HG02759 (cell line): ENCODE measurements around the gene COL28A1.
"Not testable (repeated sequence)": the region's sequence is repeated elsewhere in the genome, so short reads cannot be mapped to it uniquely, and the experiment has no call there.

Experiments
- ATAC-seq: cut with Tn5 transposase; IDR thresholded peaks from one replicate; pipeline ENCODE4 v1.9.1; 2021; ENCODE audit warnings: mild to moderate bottlenecking, moderate library complexity; ENCODE audit not compliant: unreplicated experiment

COL28A1 gene

GRCh38 chr7:7477641-7478040, 58.0 kb downstream of the COL28A1 start:
- not testable (repeated sequence) for ATAC-seq

- ATAC-seq: no peak
Measured at GRCh38 chr7:7476381-7476780, 59.3 kb downstream of the COL28A1 start.

- ATAC-seq: no peak
Measured at GRCh38 chr7:7475601-7476000, 60.1 kb downstream of the COL28A1 start.

DNA sequence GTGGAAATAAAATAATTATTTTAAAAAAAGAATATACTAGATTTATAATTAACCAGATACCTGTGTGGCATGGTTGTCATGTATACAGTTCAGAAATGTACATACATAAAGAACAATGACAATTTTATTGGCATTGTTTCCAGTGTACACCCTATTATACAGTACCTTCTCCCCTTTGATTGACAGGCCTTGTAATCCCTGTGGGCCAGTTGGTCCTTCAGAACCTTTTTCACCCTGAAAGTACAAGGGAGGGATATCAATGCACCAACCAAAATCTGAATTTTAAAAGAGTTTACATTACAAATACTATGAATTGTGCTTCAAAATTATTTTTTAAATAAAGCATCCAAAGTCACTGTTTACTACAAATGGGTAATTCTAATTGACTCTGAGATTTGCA, 61.2 kb downstream of the COL28A1 start:
- ATAC-seq: no peak

DNA sequence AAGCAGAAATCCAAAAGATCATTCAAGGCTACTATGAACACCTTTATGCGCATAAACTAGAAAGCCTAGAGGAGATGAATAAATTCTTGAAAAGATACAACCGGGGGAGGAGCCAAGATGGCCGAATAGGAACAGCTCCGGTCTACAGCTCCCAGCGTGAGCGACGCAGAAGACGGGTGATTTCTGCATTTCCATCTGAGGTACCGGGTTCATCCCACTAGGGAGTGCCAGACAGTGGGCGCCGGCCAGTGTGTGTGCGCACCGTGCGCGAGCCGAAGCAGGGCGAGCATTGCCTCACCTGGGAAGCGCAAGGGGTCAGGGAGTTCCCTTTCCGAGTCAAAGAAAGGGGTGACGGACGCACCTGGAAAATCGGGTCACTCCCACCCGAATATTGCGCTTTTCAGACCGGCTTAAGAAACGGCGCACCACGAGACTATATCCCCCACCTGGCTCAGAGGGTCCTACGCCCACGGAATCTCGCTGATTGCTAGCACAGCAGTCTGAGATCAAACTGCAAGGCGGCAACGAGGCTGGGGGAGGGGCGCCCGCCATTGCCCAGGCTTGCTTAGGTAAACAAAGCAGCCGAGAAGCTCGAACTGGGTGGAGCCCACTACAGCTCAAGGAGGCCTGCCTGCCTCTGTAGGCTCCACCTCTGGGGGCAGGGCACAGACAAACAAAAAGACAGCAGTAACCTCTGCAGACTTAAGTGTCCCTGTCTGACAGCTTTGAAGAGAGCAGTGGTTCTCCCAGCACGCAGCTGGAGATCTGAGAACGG, 70.5 kb downstream of the COL28A1 start:
- not testable (repeated sequence) for ATAC-seq

- ATAC-seq: no peak
Measured at GRCh38 chr7:7454000-7454399, 81.7 kb downstream of the COL28A1 start.

DNA sequence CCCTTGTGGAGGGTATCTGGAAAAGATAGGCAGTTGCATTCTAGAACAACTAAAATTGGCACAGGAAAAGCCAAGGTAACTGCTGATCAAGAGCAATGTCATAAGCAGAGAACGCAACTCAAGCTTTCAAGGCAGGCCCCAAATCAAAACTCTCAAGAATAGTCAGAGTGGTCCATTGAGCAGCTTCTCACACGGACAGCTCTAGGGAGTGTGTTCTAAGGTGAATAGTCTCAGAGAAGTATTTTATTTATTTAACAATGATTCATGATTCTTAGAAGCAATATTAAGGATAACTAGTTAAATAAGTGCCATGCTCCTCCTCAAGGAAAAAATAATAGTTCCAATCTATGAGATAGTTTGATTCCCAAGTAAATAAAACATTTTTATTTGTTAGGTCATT, 83.0 kb downstream of the COL28A1 start:
- no peak for ATAC-seq

DNA sequence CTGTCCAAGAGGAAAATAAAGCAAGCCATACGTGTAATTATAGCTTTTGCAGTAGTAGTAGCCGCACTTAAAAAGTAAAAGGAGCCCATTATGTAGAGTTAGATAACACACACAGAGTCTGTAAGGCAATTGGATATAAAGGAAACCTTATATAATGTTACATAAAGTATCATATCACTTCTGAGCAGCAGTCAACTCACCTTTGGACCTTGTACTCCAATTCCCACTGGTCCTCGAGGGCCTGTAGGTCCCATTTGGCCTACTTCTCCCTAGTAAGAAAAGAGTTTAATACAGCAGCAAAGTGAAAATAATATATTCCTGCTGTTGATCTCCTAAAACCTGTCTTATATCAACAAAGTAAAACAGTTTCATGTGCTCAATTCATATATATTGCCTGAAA, 83.6 kb downstream of the COL28A1 start:
- no peak for ATAC-seq

DNA sequence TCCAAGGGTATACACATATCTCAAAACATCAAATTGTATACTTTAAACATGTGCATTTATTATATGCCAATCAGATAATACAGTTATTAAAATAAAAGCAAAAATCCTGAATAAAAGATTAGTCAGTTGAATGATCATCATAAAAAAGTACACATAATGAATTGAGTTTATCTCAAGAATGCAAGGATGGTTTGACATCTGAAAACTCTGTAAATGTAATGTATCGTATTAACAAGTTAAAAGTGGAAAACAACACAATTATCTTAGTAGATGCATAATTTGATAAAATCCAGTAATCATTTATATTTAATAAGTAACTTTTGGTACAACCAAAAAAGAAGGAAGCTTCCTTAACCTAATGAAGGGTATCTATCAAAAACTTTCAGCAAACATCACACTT, 86.6 kb downstream of the COL28A1 start:
- no peak for ATAC-seq

GRCh38 chr7:7446616-7447015, 89.1 kb downstream of the COL28A1 start:
- ATAC-seq: no peak

DNA sequence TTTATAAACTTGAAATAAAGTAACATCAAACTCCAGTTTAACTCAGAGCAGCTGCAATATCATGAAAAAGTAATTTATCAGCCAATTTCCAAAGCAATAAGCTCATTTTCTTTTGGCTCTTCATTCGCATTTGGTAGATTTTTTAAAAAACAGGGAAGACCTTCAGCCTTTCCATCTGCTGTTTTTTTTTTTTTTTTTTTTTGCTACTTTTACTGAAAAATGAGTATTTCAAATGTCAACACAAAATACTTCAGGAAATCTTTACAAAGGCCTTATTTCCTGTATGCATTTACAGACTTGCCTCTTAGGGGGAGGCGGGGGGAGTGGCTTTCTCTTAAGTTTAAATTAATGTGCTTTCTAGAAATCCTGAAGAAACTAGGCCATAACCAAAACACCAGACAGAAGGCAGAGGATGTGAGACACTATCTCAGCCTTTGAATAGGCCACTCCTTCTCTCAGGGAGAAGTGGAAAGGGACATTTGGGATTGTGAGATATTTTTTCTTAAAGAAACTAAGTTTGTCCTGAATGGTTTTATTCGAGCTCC, 91.8 kb downstream of the COL28A1 start:
- ATAC-seq: no peak

GRCh38 chr7:7439564-7439963, 96.1 kb downstream of the COL28A1 start:
- ATAC-seq: no peak

- no peak for ATAC-seq
Measured at GRCh38 chr7:7438851-7439250, 96.8 kb downstream of the COL28A1 start.

- no peak for ATAC-seq
Measured at GRCh38 chr7:7435978-7436377, 99.7 kb downstream of the COL28A1 start.

- ATAC-seq: no peak
Measured at GRCh38 chr7:7434329-7434728, 101.3 kb downstream of the COL28A1 start.

DNA sequence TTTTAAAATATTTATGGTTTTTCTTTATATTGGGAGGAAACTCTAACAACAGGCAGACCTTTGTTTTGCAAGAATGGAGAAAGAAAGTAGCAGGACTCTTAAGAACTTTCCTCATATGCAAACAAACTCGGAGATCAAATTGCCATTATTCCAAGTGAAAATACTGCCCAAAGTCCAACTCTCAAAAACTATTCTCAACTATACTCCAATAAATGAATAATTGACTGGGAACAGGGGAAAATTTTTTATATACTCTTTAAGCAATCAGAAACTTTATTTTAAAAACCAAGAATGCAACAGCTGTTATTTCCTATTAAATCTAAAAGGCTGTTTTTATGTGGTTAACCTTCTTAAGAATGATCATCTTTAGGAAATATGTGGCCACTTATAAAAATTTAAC, 101.9 kb downstream of the COL28A1 start:
- ATAC-seq: no peak

DNA sequence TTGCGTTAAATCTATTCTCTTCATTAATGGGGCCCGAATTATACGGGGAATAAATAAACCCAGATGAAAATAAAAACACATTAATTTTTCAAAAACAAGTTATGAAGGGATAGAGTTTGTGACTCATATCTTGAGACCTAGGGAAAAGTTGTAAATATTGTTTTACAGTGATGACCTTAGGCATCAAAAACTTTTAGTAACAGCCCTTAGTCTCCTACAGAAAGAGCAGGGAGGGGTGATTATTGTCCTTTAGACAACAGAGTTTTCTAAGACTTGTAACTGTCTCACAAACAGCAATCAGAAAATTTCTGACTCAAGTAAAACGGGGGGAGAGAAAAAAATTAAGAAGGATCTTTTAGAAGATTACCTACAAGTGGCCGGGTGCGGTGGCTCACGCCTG, 102.7 kb downstream of the COL28A1 start:
- no peak for ATAC-seq

GRCh38 chr7:7428806-7429205, 106.9 kb downstream of the COL28A1 start:
- ATAC-seq: no peak

DNA sequence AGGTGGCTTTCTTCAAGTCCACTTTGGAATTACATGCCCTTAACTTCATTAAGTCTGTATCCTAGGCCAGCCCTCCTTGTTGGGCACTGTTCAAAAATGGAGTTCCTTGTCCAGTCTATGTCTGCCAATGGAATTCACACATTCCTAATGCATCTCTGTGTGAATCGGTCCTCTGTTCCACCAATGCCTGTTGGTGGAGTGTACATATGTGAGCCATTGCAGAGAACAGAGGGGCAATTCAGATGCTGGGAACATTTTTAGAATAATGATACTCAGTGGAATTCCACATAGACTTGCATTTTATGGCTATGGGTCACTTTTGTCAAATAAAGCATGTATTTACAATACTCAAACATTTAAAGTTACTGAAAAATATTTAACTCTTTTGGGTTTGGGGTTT, 108.3 kb downstream of the COL28A1 start:
- ATAC-seq: no peak

DNA sequence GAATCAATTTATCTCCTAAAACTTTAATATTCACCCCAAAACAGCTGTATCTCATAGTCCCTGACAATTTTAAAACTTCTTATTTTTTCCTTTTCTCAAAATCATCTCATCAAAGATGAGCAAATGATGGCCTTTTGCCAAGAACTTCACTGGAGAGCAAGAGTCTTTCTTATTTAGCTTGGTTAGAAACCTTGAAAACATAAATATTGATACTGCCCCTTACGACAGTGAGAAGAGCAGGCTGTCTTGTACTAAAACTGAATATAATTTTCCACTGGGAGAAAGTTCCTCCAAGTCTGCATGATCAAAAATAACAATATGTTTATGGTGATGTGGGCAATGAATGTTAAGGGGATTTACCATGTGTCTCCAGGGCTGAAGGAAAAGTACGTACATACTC, 109.0 kb downstream of the COL28A1 start:
- ATAC-seq: no peak

DNA sequence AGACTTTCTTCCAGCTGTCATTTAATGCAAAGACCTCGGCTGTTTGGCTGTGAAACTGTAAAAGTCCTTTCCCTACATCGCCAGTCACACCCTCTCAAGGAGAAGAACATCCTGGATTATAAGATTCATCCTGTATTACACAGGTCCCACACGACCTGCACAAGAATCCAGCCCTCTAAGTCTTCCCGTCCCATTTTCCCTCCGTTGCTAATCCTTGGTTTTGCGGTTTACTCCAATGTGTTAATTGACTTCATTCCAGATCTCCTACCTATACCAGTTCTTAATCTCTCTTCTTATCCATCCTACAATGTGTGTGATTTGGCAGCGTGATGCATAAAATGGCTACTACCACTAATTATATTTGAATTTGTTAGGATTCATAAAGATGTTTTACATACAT, 110.4 kb downstream of the COL28A1 start:
- ATAC-seq: no peak

DNA sequence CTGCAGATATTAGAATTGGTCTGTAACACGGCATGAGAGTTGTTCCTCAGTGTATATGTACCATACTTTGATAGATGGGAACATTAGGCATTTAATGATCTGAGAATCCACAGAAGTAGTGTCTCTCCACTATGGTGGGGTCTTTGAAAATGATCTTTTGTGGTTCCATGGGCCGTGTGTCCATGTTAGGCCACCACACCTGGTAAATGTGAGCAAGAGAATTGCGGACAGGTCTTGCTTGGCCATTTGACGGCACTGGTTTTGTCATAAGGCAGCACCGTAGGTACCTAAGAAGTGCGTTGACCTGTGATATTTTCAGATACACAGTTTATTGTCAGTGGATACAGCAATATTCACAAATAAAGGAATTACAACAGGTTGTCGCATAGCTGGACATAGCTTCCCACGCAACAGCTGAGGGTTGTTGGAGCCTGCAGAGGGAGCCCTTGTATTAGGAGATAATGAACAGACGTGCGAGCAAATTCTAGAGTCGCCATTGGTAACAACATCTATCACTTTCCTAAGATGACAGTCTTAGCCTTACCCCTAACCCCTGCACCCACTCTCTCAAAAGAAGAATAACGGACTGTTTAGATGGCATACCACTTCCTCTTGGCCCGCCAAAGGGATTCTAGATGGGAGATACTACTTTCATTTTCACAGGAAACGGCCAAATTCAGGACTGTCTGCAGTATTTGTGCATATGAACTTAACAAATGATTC, 111.4 kb downstream of the COL28A1 start:
- peak; percentile 93 for ATAC-seq
